ENCODE data around the gene AATK.

DNA sequence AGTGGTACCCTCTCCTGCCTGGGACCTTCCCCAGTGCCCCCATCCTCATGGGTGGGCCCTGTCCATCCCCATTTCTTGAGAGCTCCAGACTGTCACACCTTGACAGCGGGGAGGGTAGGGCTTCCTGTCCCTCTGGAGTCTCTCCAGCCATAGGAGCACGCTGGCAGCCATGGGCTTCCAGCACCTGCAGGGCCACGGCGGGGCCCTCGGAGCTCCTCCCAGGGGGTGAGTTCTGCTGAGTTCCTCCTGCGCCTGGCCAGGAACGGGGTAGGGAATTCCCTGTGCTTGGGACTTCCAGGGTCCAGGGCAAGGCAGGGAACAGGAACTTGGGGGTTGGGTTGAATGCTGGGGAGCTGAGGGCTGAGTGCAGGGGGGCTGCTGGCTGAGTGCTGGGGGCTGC, 23.0 kb upstream of the AATK start:
- TF ChIP-seq EZH2phosphoT487 (IDR thresholded peaks at IDR 0.05; ENCODE audit: insufficient read depth, low read depth) (no peak), EZH2 (IDR thresholded peaks at IDR 0.05; ENCODE audit: insufficient read depth, poor library complexity, severe bottlenecking) (no peak)
